GM12801 (cell line): ENCODE measurements around the gene RXRG.

Experiments
- CTCF ChIP-seq: IDR thresholded peaks from one replicate; pipeline ENCODE4 v1.5.1; 2011; ENCODE audit warnings: control low read depth; ENCODE audit not compliant: insufficient read length; ENCODE audit errors: extremely low read depth

RXRG gene

DNA sequence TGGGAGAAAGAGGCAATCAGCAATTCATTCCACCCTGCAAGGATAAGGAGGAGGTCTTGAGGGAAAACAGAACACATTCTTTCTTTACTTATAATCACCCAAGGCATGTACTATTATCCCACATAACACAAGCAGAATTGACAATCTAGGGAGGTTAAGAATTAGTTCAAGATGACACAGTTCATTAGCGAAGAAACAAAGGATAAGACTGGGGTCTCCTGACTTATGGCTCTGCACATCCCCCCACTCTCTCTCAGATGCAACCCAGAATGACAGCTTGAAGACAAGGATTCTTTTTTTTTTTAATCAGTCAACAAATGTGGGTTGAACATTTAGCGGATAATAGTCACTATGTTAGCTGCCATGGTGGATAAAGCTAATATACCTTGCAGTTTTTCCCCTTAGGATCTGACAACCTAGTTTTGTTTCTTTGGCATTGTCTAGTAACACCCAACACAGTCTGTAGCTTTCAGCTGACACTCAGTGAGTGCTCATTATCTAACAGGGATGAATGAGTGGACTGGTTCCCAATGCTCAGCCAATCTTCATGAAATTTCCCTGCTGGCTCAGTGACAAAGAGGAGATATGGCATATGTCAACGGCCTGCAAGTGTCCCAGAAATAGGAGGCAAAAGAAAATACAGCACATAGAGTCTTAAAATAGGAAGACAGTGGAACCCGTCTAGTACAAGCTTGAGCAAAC lies 35.1 kb downstream of the RXRG start:
- no peak for TF ChIP-seq CTCF

DNA sequence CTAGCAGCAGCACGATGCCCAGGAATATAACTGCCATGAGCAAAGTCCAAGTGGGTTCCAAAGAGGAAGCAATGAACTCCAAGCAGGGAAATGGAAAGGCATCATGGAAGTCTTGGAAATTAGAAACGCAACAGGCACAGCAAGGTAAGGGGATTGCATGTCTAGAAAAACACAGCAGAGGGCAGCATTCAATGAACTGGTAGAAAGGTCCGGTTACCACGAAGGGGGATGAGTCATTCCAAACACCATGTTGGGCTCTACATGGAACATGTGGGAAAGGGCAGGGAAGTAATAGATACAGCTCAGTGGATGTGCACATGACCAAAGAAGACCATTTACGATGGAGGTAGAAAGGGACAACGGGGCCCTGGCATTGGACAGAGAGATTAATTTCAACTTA lies 36.4 kb downstream of the RXRG start:
- TF ChIP-seq CTCF: no peak

GRCh38 chr1:165407398-165407797 lies 37.5 kb downstream of the RXRG start:
- no peak for TF ChIP-seq CTCF

DNA sequence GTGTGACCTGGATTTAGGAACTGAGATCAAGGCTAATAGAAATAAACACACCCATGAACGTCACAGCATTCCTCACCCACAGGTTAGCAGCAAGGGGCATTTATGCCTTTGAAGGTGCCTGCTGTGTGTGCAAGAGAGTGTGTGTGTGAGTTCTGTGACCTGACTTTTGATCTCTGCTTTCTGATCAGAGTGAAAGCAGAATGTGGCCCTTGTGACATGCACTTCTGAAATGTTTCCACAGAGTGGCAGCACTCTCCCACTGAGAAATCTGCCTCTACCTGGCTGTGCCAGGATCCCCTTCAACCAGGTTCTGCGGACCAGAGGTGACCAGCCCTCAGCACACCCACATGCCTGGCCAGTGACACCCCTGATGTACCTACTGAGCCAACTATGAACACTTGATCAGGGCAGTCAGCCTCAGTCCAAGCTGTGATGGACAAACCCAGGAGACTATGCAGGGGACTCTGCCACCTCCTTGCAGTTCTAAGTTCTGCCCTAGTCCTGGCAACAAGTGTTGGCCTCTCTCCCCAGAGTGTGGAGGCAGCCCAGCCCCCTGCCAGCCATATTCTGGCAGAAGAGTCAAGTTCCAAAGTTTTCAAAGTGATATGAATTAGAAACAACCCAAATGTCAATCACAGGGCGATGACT lies 41.0 kb downstream of the RXRG start:
- TF ChIP-seq CTCF: no peak

DNA sequence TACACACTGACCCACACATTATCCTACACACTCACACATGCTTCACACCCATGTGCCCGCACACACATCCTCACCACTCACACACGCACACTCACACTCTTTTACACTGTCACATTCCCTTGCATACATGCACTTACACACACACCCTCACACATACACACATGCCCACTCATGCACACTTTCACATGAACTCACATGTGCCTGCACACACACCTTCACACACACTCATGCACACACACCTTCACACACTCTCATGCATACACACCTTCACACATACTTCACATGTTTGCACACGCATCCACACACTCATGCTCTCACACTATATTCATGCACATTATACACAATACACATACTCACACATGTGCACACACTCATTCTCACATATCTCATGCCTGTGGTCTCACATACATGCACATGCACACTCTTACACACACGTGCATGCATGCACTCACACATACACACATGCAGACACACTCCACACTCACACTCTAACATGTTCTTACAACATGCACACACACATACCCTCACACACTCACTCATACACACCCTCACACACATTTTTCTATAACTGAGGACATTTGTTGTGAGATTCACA lies 42.3 kb downstream of the RXRG start:
- TF ChIP-seq CTCF: no peak

GRCh38 chr1:165397944-165398343 lies 47.0 kb downstream of the RXRG start:
- no peak for TF ChIP-seq CTCF

DNA sequence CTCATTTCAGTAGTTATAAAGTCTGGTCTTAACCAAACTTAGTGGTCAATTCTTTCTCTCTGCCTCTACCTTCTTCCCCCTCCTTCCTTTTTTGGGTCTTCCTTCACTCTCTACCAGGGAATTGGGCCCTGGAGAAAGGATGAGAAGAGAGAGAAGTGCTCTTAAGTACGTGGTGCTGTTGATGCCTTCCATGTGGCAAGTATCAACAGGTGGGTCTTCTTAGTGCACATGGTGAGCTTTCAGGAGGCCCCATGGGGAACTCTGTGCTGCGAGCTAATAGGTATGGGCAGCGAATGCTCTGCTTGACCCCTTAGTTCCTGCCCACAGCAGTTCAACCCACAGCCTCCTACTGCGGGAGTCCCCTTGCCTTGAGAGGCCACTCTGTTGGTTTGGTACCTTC lies 49.0 kb downstream of the RXRG start:
- TF ChIP-seq CTCF: no peak
